ENCODE results near the gene TOMM20.

The TOMM20 gene

GRCh38 chr1:235112297-235113182, 16.1 kb downstream of the TOMM20 start (continued):
- TF ChIP-seq ZBTB17 (tag by site-specific recombination; IDR thresholded peaks at IDR 0.05) (peak; percentile 82), ZNF692 (tag by site-specific recombination; IDR thresholded peaks at IDR 0.05) (peak; percentile 48; the same call in 1 of the 2 replicates), ZNF76 (tag by site-specific recombination; IDR thresholded peaks at IDR 0.05; ENCODE audit: borderline replicate concordance, low read depth) (0 out of 2 replicates have a peak, but pooled peaks have one; percentile 13), ZNF146 (tag by site-specific recombination; IDR thresholded peaks at IDR 0.05) (no peak), ZNF211 (tag by site-specific recombination; IDR thresholded peaks at IDR 0.05; ENCODE audit: low read depth) (no peak), IKZF3 (tag by site-specific recombination; IDR thresholded peaks at IDR 0.05) (peak; percentile 54; the same call in 1 of the 2 replicates), ZNF324 (tag by site-specific recombination; IDR thresholded peaks at IDR 0.05) (peak; percentile 51; the same call in 1 of the 2 replicates), ZEB2 (tag by site-specific recombination; IDR thresholded peaks at IDR 0.05) (peak; percentile 65; the same call in 1 of the 2 replicates), ZNF518A (tag by site-specific recombination; conservative IDR thresholded peaks at IDR 0.05; ENCODE audit: low read depth) (0 out of 2 replicates have a peak, but pooled peaks have one; percentile 47), MEIS1 (CRISPR knock-in tag; IDR thresholded peaks at IDR 0.05; ENCODE audit: borderline replicate concordance) (no peak)

GRCh38 chr1:235111107-235111506, 17.5 kb downstream of the TOMM20 start:
- TF ChIP-seq ZNF174 (tag by site-specific recombination; IDR thresholded peaks at IDR 0.05) = no peak
- TF ChIP-seq KLF9 (tag by site-specific recombination; IDR thresholded peaks at IDR 0.05; ENCODE audit: low read depth) = no peak
- no peak for TF ChIP-seq ZNF248 (tag by site-specific recombination; IDR thresholded peaks at IDR 0.05)
- TF ChIP-seq ZNF629 (tag by site-specific recombination; IDR thresholded peaks at IDR 0.05) = no peak
- TF ChIP-seq ZNF175 (tag by site-specific recombination; IDR thresholded peaks at IDR 0.05) = no peak
- TF ChIP-seq ZNF610 (tag by site-specific recombination; IDR thresholded peaks at IDR 0.05; ENCODE audit: borderline replicate concordance) = no peak
- H3K36me3 ChIP-seq (ENCODE audit: control insufficient read depth in 2 of 2, insufficient read depth in 1 of 2, low read length in 2 of 2) = peaks cover 73 to 88% of the 10 kb centered on the region in 2 experiments
- ChIA-PET POLR2A (no interaction called here), CTCF (no interaction called here)
- H3K4me3 ChIP-seq (ENCODE audit: low read depth, low read length) = no peak overlapping the region
- H3K9me3 ChIP-seq (ENCODE audit: control insufficient read depth, insufficient read depth, low read depth, low read length) = no peaks in the 10 kb centered on the region
- no peaks in the 10 kb centered on the region for H3K4me1 ChIP-seq (ENCODE audit: control insufficient read depth, insufficient read depth, low read length)
- H3K27ac ChIP-seq (ENCODE audit: extremely low read depth, low read depth, low read length) = no peak overlapping the region
